Measurements from ENCODE around the gene SRP54.
"Not testable (repeated sequence)": the region's sequence is repeated elsewhere in the genome, so short reads cannot be mapped to it uniquely, and the experiment has no call there.

The SRP54 gene

DNA sequence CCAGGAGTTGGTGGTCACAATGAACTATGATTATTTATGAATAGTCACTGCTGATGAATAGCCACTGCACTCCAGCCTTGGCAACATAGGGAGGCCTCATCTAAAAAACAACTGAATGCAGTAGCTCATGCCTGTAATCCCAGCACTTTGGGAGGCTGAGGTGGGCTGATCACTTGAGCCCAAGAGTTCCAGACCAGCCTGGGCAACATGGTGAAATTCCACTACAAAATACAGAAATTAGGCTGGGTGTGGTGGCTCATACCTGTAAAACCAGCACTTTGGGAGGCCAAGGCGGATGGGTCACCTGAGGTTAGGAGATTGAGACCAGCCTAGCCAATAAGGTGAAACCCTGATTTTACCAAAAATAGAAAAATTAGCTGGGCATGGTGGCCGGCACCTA lies 49.8 kb downstream of the SRP54 start:
- H3K4me3 ChIP-seq (ENCODE audit: low read depth, low read length), result no peak overlapping the region
- DNase-seq (ENCODE audit: low read depth), result no peak
- TF ChIP-seq, protein P1, sequence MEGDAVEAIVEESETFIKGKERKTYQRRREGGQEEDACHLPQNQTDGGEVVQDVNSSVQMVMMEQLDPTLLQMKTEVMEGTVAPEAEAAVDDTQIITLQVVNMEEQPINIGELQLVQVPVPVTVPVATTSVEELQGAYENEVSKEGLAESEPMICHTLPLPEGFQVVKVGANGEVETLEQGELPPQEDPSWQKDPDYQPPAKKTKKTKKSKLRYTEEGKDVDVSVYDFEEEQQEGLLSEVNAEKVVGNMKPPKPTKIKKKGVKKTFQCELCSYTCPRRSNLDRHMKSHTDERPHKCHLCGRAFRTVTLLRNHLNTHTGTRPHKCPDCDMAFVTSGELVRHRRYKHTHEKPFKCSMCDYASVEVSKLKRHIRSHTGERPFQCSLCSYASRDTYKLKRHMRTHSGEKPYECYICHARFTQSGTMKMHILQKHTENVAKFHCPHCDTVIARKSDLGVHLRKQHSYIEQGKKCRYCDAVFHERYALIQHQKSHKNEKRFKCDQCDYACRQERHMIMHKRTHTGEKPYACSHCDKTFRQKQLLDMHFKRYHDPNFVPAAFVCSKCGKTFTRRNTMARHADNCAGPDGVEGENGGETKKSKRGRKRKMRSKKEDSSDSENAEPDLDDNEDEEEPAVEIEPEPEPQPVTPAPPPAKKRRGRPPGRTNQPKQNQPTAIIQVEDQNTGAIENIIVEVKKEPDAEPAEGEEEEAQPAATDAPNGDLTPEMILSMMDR (IDR thresholded peaks at IDR 0.05; ENCODE audit: control insufficient read depth, extremely low read depth, insufficient read depth), result no peak

DNA sequence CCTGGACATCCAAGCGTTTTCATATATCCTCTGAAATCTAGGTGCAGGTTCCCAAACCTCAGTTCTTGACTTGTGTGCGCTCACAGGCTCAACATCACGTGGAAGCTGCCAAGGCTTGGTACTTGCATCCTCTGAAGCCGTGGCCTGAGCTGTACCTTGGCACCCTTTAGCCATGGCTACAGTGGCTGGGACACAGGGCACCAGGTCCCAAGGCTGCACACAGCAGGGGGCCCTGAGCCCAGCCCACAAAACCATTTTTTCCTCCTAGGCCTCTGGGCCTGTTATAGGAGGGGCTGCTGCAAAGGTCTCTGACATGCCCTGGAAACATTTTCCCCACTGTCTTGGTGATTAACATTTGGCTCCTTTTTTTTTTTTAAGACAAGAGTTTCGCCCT lies 51.6 kb downstream of the SRP54 start:
- TF ChIP-seq, protein P1 (IDR thresholded peaks at IDR 0.05; ENCODE audit: control insufficient read depth, extremely low read depth, insufficient read depth), result no peak
- no peak overlapping the region for H3K4me3 ChIP-seq (ENCODE audit: low read depth, low read length)
- no peak for DNase-seq (ENCODE audit: low read depth)

DNA sequence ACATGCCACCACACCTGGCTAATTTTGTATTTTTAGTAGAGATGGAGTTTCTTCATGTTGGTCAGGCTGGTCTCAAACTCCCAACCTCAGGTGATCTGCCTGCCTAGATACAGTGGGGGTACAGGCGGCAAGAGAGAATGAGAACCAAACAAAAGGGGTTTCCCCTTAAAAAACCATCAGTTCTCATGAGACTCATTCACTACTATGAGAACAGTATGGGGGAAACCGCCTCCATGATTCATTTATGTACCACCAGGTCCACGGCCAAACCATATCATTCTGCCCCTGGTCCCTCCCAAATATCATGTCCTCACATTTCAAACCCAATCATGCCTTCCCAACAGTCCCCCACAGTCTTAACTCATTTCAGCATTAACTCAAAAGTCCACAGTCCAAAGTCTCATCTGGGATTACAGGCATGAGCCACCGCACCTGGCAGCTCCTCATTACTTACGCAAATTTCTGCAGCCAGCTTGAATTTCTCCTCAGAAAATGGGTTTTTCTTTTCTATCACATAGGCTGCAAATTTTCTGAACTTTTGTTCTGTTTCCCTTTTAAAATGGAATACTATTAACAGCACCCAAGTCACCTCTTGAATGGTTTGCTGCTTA lies 52.3 kb downstream of the SRP54 start:
- H3K4me3 ChIP-seq (ENCODE audit: low read depth, low read length); DNase-seq (ENCODE audit: low read depth): not testable (repeated sequence)

DNA sequence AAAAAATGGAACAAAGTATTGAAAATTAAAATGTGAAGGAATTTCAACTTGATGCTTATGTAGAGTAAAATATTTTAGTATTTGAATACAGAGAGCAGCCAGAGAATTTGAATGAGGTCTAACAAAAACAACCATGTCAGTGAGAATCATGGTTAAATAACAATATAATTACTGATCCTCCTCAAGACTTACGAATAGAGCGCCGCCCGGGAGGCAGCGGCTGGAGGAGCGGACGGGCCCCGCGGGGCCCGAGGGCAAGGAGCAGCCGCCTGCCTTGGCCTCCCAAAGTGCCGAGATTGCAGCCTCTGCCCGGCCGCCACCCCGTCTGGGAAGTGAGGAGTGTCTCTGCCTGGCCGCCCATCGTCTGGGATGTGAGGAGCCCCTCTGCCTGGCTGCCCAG lies 55.5 kb downstream of the SRP54 start:
- DNase-seq (ENCODE audit: low read depth); H3K4me3 ChIP-seq (ENCODE audit: low read depth, low read length): not testable (repeated sequence)

DNA sequence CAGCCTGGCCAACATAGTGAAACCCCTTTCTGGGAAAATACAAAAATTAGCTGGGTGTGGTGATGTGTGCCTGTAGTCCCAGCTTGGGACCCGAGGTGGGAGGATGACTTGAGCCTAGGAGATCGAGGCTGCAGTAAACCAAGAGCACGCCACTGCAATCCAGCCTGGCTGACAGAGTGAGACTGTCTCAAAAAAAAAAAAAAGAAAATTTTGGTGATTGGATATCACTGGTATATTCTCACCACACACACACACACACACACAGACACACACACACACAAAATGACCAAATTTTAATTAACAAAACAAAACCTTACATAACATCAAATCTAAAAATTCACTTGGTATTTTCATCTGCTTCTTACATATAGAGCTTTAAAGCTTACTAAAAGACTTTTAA lies 59.8 kb downstream of the SRP54 start:
- H3K4me3 ChIP-seq (ENCODE audit: low read depth, low read length), result no peak overlapping the region
- TF ChIP-seq, protein P1 (IDR thresholded peaks at IDR 0.05; ENCODE audit: control insufficient read depth, extremely low read depth, insufficient read depth), result no peak
- DNase-seq (ENCODE audit: low read depth), result no peak

DNA sequence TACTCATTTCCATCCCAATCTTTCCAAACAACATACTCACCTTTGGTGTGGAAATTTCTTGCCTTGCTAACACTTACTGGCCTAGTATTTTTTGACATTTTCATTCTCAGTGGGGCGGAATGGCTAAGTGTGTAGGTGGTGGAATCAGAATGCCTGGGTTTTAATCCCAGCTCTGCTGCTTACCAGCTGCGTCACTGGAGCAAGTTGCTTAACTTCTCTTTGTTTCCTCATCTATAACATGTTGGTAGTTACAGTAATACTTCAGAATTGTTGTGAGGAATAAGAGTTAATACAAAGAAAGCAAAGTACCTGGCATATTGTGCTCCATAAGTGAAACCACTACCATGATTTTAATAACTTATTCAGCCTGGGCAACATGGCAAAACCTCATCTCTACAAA lies 60.3 kb downstream of the SRP54 start:
- TF ChIP-seq, protein P1 (IDR thresholded peaks at IDR 0.05; ENCODE audit: control insufficient read depth, extremely low read depth, insufficient read depth), result no peak
- no peak overlapping the region for H3K4me3 ChIP-seq (ENCODE audit: low read depth, low read length)
- no peak for DNase-seq (ENCODE audit: low read depth)

DNA sequence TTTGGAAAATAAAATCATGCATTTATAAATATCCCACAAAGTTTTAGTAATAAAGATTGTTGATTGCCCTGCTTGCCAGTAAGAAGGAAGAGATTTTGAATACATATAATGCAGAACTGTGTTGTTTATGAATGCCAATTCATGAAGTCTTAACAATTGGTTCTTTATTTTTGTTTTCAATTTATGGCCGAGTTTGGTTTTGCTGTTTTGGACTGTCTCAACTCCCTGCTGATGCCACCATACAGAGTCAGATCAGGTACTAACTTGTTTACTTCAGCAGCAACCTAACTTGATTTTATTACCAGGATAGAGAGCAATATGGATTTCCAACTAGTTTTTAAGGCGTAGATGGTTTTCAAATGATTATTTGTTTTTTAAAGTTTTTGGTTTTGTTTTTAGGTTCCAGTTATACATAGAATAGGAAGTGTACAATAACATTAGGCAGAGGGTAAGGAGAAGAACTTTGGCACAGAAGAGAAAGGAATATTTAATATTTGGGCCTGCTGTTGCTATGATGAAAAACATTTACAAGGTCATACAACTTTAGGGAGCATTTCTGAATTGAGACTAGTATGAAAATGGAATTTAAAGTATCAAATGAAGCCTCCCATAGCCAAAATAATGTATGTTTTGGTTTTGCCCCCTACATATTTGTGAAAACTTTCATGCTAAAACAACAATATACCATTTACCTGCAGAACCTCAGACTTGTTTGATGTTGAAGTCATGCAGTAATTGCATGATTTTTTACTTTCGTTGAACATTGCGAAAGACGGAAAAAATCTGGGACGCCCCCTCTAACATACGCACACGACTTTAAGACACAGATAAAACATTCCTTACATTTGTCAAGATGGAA lies 62.4 kb downstream of the SRP54 start:
- H3K4me3 ChIP-seq (ENCODE audit: low read depth, low read length), result peak overlapping the region; percentile 83
- DNase-seq (ENCODE audit: low read depth), result no peak
- TF ChIP-seq, protein P1 (IDR thresholded peaks at IDR 0.05; ENCODE audit: control insufficient read depth, extremely low read depth, insufficient read depth), result no peak

DNA sequence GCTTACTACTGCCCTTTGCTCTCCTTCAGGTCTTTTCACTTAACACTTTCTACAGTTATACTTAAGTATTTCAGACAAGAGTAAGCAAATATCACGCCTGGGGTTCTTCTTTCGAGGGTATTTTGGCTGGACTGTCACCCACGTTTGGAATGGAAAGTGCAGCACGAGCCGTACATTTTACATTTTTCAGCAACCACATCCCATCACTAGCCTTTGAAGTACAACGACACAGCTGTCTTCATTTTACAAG lies 62.9 kb downstream of the SRP54 start:
- DNase-seq (ENCODE audit: low read depth), result no peak
- TF ChIP-seq, protein P1 (IDR thresholded peaks at IDR 0.05; ENCODE audit: control insufficient read depth, extremely low read depth, insufficient read depth), result no peak
- H3K4me3 ChIP-seq (ENCODE audit: low read depth, low read length), result peak overlapping the region; percentile 83
